AG10803 (cell line): ENCODE data around the gene EP300.
A peak's percentile ranks its signal among the peaks of the same experiment; 100 is the strongest.

Source experiments
- DNase-seq: peaks from one replicate; pipeline ENCODE4 v3.0.0; 2010; ENCODE audit warnings: low read depth
- H3K4me3 ChIP-seq: 2 replicates; pipeline ENCODE4 v1.5.1; 2011; ENCODE audit warnings: mild to moderate bottlenecking, low read length, control low read depth
- TF ChIP-seq, protein P1 (sequence below): conservative IDR thresholded peaks from 2 replicates; pipeline ENCODE4 v1.5.1; 2011; ENCODE audit warnings: mild to moderate bottlenecking, low read length, control low read depth, inconsistent platforms

The EP300 gene

DNA sequence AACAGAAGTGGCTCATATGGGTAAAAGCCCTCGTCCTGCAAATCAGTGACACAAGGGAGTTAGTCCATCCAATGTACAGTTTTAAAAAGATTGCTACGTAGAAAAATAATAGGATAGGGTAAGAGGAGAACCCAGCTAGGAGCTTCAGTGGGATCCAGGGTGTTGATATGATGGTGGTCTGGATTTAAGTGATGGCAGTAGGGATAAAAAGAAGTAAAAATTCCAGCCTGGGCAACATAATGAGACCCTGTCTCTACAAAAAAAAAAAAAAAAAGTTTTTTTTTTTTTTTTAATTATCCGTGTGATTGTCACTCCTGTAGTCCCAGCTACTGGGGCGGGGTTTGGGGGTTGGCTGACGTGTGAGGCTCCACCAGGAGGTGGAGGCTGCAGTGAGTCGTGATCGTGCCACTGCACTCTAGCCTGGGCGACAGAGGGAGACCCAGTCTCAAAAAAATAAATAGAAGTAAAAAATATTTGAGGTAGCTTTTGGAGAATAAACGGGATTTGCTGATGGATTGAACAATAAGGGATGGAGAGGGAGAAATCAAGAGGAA is 105.7 kb downstream of the EP300 start:
- DNase-seq, result no peak
- TF ChIP-seq, protein P1, sequence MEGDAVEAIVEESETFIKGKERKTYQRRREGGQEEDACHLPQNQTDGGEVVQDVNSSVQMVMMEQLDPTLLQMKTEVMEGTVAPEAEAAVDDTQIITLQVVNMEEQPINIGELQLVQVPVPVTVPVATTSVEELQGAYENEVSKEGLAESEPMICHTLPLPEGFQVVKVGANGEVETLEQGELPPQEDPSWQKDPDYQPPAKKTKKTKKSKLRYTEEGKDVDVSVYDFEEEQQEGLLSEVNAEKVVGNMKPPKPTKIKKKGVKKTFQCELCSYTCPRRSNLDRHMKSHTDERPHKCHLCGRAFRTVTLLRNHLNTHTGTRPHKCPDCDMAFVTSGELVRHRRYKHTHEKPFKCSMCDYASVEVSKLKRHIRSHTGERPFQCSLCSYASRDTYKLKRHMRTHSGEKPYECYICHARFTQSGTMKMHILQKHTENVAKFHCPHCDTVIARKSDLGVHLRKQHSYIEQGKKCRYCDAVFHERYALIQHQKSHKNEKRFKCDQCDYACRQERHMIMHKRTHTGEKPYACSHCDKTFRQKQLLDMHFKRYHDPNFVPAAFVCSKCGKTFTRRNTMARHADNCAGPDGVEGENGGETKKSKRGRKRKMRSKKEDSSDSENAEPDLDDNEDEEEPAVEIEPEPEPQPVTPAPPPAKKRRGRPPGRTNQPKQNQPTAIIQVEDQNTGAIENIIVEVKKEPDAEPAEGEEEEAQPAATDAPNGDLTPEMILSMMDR, result 0 out of 2 replicates have a peak, but pooled peaks have one; percentile 3
- H3K4me3 ChIP-seq, result peak overlapping the region; percentile 85

DNA sequence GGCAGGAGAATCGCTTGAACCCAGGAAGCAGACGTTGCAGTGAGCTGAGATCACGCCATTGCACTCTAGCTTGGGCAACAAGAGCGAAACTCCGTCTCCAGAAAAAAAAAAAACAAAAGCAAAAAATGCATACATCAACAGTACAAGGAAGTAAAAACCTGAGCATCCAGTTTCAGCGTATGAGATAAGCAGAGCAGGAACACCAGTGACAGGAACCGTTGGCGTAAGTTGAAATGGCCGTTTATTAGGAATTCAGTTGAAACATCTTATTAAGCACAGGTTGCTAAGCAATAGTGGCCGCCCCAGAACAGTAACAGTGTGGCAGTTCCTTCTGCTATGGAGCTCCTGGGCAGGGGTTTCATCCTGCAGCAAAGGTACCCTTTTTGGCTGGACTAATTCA is 108.7 kb downstream of the EP300 start:
- DNase-seq, result no peak
- TF ChIP-seq, protein P1, result no peak
- H3K4me3 ChIP-seq, result no peak overlapping the region

DNA sequence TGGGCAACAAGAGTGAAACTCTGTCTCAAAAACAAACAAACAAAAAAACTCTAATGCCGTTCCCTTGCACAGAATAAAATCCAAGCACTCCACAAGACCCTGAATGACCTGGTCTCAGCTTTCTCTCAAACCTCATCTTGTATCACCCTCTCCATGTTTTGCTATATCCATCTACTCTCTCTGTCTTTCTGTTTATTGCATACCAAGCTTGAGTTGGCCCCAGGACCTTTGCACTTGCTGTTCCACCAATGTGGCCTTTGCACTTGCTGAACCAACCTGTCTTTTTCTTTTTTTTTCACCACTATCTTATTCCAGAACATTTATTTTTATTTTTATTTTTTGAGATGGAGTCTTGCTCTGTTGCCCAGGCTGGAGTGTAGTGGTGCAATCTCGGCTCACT is 110.7 kb downstream of the EP300 start:
- no peak overlapping the region for H3K4me3 ChIP-seq

DNA sequence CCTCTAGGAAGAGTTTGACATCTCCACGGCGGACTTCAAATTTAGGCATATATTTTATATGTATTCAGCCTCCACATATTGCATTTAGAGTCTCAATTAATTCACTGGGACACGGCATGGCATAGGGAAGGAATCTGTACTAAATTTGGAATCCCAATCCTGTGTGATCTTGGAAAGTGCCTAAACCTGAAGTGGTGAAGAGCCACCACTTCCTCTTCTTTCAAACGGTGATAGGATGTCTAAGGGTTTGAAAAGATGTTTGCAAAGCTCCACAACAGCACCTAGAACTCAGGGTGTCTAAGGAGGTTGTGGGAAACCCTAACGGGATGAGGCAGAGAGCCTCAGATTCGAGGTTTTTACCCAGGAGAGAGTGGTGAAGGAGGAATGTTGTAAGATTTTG is 111.7 kb downstream of the EP300 start:
- TF ChIP-seq, protein P1, result no peak
- DNase-seq, result no peak
- no peak overlapping the region for H3K4me3 ChIP-seq

More for the DNA sequence above, 110.7 kb downstream of the EP300 start:
- TF ChIP-seq, protein P1, result no peak
- no peak for DNase-seq

DNA sequence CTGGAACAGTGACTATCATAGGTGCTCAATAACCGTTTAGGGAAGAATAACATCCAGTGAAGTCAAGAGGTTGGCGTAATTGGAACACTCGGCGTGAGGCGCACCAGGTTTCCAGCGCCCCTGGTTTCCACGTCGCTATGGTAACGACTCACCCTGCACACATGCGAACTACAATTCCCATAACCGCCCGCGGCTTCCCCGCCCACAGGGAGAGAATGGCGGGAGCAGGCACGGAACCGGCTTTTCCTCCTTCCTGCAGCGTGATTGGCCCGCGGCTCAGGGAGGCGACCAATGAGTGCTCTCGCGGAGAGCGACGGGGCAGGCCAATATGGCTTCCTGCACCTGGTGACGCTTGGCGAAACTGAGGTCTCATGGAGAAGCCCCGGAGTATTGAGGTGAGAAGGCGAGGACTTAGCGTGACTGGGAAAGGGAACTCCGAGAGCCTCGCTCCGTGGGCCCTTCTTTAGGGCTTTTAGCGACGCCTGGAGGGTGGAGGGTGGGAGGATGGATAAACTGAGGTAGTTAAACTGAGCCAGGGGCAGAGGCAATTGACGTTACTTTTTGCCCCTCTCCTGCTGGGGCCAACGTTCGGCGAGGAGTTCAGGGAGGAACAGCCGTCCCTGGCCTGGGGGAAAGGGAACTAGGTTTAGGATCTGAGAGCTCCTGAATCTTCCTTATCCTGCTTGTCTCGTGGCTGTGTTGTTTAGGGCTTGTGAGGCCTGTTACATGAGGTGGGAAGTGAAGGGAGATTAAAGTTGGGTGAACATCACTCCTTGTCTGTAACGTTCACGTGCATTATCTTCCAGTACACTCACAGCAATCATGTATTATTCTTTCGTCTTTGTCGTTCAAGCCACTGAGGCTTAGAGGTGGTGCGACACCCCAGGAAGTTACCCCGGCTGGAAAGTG is 112.9 kb downstream of the EP300 start, which contains the start of gene L3MBTL2:
Gene L3MBTL2, plus strand, starts transcription at position 321 of the 909 bp plus-strand sequence. Its CDS starts 51 bp downstream, at position 372.
- TF ChIP-seq, protein P1, result no peak
- DNase-seq, result peak; percentile 90
- peak within 1 kb of the TSS; percentile 97 for H3K4me3 ChIP-seq

DNA sequence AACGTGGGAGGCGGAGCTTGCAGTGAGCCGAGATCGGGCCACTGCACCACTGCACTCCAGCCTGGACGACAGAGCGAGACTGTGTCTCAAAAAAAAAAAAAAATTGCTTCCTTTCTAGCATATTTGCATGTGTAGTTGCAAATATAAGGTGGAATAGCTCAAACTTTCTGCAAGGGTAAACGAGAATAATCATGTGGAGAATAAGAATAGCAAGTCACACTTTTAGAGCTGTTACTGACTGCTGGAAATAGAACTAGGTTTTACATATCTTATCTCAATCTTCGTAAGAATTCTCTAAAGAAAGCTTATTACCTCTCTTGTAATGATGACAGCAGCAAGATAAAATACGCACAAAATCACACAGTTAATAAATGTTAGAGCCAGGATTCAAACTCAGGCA is 114.3 kb downstream of the EP300 start:
- H3K4me3 ChIP-seq, result no peak overlapping the region
- TF ChIP-seq, protein P1, result no peak
- DNase-seq, result no peak
